Measurements from ENCODE around the gene SOX2.

Gene SOX2

DNA sequence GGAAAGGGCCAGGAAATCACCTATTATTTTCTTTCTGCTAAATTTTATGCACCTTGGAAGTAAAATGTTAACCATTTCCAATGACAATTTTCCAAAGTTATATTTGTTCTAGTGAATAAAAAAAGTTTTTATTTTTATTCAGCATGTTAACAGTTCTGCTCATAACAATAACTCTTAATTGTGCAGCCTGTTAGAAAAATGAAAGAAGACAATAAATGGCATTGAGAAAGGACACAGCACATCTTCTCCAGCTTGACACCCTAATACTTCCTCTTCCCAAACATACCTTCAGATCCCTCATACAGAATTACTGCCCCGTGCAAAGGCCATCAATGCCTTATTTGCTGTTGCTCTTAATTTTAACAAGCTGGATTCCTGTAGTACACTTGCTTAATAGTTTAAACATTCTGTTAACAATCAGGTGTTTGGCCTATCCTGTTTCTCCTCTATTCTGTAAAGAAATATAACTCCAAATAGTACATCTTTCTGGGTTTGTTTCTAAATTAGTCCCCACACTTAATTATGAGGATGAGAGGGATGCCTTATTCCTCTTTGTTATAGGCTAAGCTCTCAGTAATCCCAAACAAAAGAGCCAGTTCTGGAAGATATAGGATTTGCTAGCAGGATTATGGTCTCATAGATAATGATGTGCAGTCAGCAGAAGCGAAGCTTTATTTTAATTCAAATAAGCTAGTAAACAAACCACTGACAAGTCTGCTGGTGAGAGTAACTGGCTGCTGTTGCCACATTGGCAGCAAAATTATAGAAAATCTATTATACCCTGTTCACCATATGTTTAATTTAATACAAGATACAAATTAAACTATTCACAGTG, 19.2 kb upstream of the SOX2 start:
- no peak for DNase-seq (ENCODE audit: low read depth)
- TF ChIP-seq, protein P1, sequence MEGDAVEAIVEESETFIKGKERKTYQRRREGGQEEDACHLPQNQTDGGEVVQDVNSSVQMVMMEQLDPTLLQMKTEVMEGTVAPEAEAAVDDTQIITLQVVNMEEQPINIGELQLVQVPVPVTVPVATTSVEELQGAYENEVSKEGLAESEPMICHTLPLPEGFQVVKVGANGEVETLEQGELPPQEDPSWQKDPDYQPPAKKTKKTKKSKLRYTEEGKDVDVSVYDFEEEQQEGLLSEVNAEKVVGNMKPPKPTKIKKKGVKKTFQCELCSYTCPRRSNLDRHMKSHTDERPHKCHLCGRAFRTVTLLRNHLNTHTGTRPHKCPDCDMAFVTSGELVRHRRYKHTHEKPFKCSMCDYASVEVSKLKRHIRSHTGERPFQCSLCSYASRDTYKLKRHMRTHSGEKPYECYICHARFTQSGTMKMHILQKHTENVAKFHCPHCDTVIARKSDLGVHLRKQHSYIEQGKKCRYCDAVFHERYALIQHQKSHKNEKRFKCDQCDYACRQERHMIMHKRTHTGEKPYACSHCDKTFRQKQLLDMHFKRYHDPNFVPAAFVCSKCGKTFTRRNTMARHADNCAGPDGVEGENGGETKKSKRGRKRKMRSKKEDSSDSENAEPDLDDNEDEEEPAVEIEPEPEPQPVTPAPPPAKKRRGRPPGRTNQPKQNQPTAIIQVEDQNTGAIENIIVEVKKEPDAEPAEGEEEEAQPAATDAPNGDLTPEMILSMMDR (conservative IDR thresholded peaks at IDR 0.05; ENCODE audit: low read depth, low read length) = no peak
- no peak overlapping the region for H3K4me3 ChIP-seq (ENCODE audit: low read depth, low read length)

DNA sequence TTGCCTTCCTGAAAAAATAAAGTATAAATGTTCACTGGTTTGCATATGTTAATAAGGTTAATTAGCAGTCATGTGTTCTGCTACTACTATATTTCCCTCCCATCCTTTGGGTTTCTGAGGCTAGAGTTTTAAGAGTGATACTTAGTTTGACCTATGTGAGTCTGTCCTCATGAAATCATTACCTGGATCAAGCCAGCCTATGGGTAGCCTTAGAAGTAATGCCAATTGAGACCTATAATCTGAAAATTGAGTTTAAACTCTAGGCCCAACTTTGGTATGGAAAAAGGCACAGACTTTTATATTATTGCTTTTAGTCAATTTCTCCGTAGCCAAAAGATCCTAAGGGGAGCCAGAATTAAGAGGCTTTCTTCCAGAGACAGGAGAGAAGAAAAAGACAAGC, 18.4 kb upstream of the SOX2 start:
- no peak for DNase-seq (ENCODE audit: low read depth)
- TF ChIP-seq, protein P1 (conservative IDR thresholded peaks at IDR 0.05; ENCODE audit: low read depth, low read length) = no peak
- no peak overlapping the region for H3K4me3 ChIP-seq (ENCODE audit: low read depth, low read length)

DNA sequence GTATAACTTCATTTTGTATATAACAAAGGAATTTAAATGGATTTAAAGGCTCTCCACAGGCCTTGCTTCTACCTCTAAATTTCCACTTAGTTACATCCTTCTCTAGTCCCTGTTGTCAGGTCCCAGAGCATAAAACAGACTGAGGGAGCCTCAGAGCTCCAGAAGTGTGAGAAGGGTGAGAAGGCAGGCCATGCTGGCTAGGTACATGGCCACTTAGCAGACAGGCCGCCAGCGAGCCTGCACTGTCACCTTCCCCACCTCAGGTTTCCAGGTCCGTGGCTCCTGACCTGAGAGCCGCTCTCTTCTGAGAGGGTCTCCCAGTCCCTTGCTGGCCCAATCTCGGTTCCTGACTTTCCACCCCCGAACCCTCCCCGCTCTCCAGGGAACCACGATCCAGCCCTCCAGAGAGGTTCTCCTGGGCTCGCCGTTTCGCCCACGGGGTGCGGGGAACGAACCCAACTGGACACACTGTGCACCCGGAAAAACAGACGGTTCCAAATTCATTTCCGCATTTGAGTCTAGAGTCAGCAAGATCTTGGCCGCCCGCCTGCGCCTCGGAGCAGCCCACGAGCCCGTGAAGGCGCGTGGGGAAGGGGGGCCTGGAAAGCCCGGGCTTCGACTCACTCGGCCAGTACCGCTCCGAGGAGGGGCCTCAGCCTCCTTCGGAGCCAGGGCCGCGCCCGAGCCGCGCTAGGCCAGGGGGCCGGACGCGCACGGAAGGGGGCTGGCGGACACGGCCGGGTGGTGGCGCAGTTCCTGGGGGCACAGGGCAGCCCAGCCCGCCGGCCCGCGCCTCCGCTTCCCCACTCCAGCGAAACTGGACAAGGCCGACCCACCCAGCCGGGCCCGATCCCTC, 16.7 kb upstream of the SOX2 start:
- no peak for DNase-seq (ENCODE audit: low read depth)
- H3K4me3 ChIP-seq (ENCODE audit: low read depth, low read length) = peak overlapping the region; percentile 3
- TF ChIP-seq, protein P1 (conservative IDR thresholded peaks at IDR 0.05; ENCODE audit: low read depth, low read length) = no peak

DNA sequence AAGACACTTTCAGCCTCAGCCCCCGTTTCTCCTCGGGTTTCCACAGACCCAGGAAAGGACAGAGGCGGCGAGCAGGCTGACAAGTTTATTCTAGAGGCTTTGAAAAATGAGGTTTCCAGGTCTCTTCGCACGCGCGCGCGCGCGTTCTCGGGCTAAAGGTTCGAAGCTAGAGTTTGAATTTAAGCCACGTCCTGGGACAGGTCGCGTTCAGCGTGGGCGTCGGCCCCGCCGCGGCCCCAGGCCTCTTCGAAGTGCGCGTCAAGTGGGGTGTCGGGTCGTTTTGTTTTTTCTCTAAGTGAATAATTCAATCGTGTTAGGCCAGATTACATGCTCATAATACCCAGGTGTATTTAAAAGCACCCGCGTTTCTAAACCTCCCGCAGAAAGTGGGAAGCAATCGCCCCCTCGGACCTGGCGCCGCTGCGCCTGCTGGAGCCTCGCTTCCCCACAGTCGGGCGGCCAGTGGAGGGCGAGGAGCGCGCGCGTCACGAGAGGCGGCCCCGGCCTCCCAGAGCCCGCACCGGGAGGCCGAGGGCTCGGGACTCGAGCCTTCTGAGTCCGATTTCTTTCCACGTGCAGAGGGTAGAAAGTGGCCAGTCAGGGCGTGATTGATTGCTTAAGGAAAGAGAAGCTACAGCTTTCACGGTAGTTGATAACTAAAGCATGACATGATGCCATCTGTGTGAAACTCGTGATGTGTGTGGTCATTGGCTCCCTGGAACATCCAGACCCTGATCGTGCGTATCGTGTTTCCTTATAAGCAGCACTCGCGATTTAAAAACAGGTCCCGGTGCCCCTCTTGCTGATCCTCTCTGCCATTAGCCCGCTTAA, 15.8 kb upstream of the SOX2 start:
- no peak for DNase-seq (ENCODE audit: low read depth)
- TF ChIP-seq, protein P1 (conservative IDR thresholded peaks at IDR 0.05; ENCODE audit: low read depth, low read length) = no peak
- H3K4me3 ChIP-seq (ENCODE audit: low read depth, low read length) = peak overlapping the region; percentile 3

DNA sequence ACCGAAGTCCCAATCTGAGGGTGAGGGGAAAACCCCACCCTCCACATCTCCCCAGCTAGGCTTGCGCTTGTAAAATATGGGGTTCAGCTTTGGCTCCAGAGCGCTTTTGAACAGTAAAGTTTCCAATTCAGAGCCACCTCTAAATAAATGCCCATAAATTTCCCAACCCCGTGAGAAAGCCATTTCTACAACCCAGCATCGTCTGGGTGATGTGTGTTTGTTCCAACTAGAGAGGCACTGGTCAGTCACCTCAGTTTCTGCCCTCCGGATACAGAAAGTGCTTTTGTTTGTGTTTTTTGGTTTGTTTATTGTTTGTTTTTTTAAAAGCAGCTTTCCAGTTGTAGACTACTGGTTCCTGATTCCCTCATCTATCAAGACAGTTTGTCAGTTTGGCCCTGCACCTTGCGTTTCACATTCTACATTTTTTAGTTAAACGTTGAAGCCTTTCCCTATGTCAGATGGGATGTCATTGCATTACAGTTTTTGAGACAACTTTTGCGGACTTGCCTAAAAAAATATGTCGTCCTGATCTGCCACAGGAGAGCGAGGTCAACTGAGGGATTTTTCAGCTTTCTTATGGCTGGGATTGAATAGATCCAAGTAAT, 15.0 kb upstream of the SOX2 start:
- TF ChIP-seq, protein P1 (conservative IDR thresholded peaks at IDR 0.05; ENCODE audit: low read depth, low read length) = no peak
- DNase-seq (ENCODE audit: low read depth) = no peak
- H3K4me3 ChIP-seq (ENCODE audit: low read depth, low read length) = no peak overlapping the region

DNA sequence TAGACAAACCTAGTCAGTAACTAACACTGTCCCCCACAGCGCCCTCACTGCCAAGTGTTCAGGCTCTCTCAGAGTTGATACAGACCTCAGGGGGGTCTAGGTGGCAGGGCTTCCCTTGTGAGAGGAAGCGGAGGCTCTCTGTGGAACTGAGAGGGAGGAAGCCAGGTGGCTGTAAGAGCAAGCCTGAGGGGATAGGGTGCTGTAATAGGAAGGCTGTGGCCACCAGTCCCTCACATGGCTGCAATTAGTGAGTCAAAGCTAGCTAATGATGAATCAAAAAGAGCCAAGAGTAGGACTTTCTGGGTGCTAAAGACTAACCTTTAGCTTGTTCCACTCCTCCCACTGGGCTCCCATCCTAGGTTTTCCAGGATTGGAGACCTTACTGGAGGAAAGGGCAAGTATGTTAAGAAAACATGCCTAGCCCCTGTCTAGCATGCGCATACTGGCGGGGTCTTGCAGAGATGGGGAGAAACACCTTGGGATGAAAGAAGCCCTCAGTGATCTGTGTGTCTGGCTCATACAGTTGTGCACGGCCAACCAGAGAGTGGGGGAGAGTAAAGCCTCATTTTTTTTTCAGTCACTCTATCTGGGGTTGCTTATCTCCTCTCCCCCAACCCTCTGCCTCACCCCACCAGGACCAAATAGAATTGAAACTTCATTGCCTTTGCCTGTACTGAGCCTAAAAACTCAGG, 13.3 kb upstream of the SOX2 start:
- no peak for DNase-seq (ENCODE audit: low read depth)
- no peak overlapping the region for H3K4me3 ChIP-seq (ENCODE audit: low read depth, low read length)
- TF ChIP-seq, protein P1 (conservative IDR thresholded peaks at IDR 0.05; ENCODE audit: low read depth, low read length) = no peak

Measured in choroid plexus epithelial cell (primary cell).